Measurements from ENCODE around the gene ILKAP.
"Not testable (repeated sequence)": the region's sequence is repeated elsewhere in the genome, so short reads cannot be mapped to it uniquely, and the experiment has no call there.

ILKAP gene

GRCh38 chr2:238173692-238174091 lies 29.8 kb downstream of the ILKAP start:
- no peak for DNase-seq (ENCODE audit: low read depth)
- 0 out of 2 replicates have a peak, but pooled peaks have one; percentile 4 for TF ChIP-seq CTCF (IDR thresholded peaks at IDR 0.05; ENCODE audit: control insufficient read depth, extremely low read depth, insufficient read depth)
- H3K4me3 ChIP-seq (ENCODE audit: low read depth, low read length) = no peak overlapping the region

GRCh38 chr2:238172439-238172838 lies 31.1 kb downstream of the ILKAP start:
- no peak for TF ChIP-seq CTCF (IDR thresholded peaks at IDR 0.05; ENCODE audit: control insufficient read depth, extremely low read depth, insufficient read depth)

GRCh38 chr2:238171575-238172187 lies 31.8 kb downstream of the ILKAP start:
- H3K4me3 ChIP-seq (ENCODE audit: low read depth, low read length) = no peak overlapping the region
- DNase-seq (ENCODE audit: low read depth) = no peak
- TF ChIP-seq CTCF (IDR thresholded peaks at IDR 0.05; ENCODE audit: control insufficient read depth, extremely low read depth, insufficient read depth) = no peak

More at GRCh38 chr2:238172439-238172838, 31.1 kb downstream of the ILKAP start:
- H3K4me3 ChIP-seq (ENCODE audit: low read depth, low read length) = no peak overlapping the region
- no peak for DNase-seq (ENCODE audit: low read depth)

- not testable (repeated sequence) for DNase-seq (ENCODE audit: low read depth); H3K4me3 ChIP-seq (ENCODE audit: low read depth, low read length)
These were observed 32.4 kb downstream of the ILKAP start for GRCh38 chr2:238171072-238171431.

- no peak overlapping the region for H3K4me3 ChIP-seq (ENCODE audit: low read depth, low read length)
- no peak for TF ChIP-seq CTCF (IDR thresholded peaks at IDR 0.05; ENCODE audit: control insufficient read depth, extremely low read depth, insufficient read depth)
These were observed 33.0 kb downstream of the ILKAP start for GRCh38 chr2:238170386-238171071.

GRCh38 chr2:238169708-238170251 lies 33.7 kb downstream of the ILKAP start:
- no peak for DNase-seq (ENCODE audit: low read depth)
- H3K4me3 ChIP-seq (ENCODE audit: low read depth, low read length) = no peak overlapping the region
- no peak for TF ChIP-seq CTCF (IDR thresholded peaks at IDR 0.05; ENCODE audit: control insufficient read depth, extremely low read depth, insufficient read depth)

More at GRCh38 chr2:238170386-238171071, 33.0 kb downstream of the ILKAP start:
- DNase-seq (ENCODE audit: low read depth) = peak; percentile 71

- H3K4me3 ChIP-seq (ENCODE audit: low read depth, low read length) = no peak overlapping the region
- no peak for TF ChIP-seq CTCF (IDR thresholded peaks at IDR 0.05; ENCODE audit: control insufficient read depth, extremely low read depth, insufficient read depth)
- DNase-seq (ENCODE audit: low read depth) = peak; percentile 34
These were observed 34.3 kb downstream of the ILKAP start for GRCh38 chr2:238169048-238169707.
